ENCODE measurements around the gene FARS2.
"Not testable (repeated sequence)": the region's sequence is repeated elsewhere in the genome, so short reads cannot be mapped to it uniquely, and the experiment has no call there.

Gene FARS2

DNA sequence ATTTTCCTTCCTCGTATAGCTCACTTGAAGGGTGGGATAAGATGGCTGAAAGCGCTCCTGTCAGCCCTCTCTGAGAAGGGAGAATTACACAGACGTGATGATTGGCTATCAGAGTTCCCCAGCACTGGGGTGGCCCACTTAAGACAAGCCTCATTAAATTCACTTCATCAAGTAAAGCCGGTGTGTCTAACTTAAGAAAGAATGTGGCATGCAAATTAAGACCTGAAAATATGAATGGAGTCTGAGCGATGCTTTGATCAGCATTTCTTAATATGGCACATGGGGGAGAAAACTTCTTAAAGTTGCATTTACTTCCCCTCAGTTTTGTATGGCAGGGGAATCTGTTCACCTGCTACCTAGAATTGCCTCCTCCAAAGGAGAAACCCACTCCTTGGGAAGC, 369.3 kb downstream of the FARS2 start:
- DNase-seq (ENCODE audit: low read depth in 2 of 2): no peak

DNA sequence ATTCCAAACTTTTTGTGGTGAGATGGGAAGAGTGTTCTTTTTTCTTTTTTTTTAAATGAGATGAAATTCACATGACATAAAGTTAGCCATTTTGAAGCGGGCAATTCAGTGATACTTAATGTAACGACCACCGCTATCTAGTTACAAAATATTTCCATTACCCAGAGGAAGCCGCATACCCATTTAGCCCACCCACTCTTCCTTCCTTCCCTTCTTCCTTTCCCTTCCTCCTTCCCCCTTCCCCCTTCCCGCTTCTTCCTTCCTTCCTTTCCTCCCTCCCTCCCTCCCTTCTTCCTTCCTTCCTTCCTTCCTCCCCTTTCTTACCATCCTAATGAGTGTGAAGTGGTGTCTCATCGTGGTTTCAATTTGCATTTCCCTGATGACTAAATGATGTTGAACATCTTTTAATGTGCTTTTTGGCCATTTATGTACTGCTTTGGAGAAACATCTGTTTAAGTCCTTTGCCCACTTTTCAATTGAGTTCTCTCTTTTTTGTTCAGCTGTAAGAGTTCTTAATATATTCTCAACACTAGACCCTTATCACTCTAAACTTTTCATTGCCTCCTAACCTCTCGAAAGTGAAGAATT, 371.1 kb downstream of the FARS2 start:
- no peak for DNase-seq (ENCODE audit: low read depth in 2 of 2)

DNA sequence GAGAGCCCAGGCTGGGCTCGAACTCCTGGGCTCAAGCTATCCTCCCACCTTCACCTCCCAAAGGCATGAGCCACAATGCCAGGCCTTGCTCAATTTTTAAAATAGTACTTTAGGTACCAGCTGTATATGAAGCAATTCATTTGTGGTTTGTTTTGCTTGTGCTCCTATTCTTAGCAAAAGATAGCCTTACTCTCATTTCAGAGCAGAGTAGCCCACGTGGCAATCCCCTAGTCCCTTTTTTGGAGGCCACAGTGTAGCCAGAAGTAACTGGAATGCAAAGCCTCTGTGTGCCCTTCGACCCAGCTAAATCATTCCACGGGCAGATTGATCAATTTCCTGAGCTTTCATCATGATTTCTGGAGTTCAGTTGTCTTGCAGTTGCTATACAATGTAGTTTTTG, 373.2 kb downstream of the FARS2 start:
- no peak for DNase-seq (ENCODE audit: low read depth in 2 of 2)

DNA sequence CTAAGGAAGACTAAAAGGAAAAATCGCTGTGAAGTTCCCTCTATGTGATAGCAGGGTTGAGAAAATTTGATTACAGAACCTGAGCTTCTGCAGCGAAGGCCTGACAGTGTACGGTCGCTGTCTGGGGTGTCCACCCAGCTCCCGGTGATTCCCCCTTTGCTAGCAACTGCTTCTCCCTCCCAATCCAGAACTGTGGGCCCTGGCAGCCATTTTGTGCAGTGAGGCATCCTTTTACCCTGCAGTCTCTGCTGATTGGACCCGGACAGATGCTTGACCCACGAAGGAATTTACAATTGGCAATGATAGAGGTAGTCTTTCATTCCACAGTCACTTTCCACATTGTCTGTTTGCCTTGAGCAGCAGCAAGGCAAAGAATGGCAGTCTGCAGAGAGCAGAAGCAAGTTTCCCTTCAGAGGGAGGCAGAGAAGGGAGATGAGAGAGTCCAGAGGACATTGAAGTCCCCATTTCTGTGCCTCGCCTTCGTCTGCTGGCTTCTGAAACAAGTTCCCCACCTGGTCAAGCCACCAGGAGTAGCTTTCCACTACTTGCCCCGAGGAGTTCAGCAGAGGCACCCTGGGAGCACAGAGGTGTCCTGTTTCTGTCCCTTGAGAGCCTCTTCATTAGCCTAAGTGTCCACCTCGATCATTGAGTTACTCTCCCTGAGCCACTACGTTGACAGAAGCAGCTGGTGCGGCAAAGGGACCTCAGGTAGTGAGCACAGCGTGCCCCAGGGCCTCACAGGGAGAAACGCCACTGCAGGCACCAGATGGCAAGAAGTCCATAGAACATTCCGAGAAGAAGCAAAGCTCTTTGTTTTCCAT, 375.1 kb downstream of the FARS2 start:
- DNase-seq (ENCODE audit: low read depth in 2 of 2): no peak

DNA sequence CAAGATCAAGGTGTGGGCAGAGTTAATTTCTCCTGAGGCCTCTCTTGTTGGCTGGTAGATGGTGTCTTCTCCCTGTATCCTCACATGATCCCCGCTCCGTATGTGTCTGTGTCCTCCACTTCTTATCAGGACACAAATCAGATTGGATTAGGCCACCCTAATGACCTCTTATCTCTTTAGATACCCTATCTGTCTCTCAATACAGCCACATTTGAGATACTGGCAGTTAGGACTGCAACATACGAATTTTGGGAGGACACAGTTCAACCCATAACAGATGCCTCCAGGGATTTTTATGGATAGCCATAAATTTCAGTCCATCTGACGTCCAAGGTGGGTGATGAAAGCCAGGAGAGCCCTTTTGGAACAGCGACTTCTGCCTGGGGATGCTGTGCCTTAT, 376.4 kb downstream of the FARS2 start:
- no peak for DNase-seq (ENCODE audit: low read depth in 2 of 2)

DNA sequence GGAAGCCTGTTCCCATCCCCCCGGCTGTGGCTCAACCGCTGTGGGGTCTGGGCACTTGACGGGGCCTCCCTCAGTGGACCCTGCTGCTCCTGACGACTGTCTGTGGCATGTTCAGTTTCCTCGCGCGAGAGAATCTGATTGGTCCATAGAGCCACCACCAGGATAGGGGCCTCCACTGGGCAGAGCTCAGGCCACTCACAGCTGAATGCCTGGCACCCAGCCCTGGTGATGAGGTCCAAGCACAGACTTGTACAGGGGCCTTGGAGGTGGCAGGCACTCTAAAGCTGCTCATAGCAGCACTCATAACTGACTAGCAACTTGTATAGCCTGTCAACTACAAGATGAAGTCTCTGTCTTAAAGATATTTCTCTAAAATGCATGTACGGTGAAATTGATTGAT, 377.4 kb downstream of the FARS2 start:
- DNase-seq (ENCODE audit: low read depth in 2 of 2): no peak

DNA sequence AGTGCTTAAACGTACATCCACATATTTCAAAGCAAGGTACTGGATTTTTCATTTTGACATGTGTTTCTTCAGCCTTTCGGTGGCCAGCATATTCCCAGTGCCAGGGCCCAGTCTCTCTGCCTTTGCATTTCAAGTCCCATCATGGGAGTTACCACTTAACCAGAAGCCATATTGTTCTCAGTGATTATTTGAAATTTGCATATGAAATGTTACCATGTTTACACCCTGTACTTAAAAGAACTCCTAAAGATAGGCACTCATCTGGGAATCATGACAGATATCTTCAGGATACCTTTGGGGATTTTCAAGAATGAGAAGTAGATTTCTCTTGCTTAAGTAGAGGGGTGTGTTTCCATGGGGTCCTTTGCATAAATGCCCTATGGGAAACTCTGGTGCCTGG, 377.9 kb downstream of the FARS2 start:
- no peak for DNase-seq (ENCODE audit: low read depth in 2 of 2)

DNA sequence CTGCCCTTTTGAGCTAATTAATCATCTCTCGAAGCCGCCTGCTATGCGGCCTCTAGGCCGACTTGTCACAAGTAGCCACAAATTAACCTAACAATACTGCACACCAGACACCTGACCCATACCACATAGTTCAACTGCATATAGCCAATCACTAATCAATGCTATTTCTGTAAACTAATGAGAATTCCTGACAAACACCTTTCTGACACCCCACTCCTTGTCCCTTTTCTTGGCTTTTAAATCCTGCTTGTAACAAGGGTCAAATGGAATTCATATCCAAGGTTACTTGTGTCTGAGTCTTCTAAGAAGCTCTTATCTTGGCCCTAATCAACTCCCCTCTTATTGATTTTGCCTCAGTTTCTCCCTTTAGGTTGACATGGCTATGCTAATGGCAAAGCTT, 379.3 kb downstream of the FARS2 start:
- no peak for DNase-seq (ENCODE audit: low read depth in 2 of 2)

DNA sequence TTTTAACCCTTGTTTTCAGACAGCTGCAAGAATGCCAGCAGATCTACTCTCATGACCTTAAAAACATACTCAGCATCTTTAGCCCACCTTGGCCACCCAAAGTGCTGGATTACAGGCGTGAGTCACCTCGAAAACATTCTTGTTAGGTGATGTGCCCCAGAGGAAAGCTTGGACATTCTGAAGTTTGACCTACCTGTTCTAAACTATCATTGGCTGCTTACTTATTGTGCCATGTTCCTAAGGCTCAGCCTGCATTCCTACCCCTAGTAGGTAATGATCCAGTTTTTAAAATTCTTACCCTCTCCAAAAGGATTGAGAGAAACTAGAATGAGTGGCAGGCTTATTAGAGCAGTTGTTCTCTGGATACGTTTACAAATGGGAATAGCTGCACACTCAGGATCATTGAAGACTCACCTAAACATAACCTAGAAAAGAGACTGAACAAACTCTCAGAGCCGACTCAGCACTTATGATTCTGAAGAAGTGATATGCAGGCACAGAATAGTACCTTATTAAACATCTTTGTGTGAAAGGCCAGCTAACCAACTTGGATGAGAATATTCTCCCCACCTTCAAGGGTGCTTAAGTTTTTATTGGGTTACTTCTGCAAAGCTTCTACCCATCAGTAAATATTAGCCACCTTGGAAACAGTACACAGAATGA, 383.3 kb downstream of the FARS2 start:
- no peak for DNase-seq (ENCODE audit: low read depth in 2 of 2)

DNA sequence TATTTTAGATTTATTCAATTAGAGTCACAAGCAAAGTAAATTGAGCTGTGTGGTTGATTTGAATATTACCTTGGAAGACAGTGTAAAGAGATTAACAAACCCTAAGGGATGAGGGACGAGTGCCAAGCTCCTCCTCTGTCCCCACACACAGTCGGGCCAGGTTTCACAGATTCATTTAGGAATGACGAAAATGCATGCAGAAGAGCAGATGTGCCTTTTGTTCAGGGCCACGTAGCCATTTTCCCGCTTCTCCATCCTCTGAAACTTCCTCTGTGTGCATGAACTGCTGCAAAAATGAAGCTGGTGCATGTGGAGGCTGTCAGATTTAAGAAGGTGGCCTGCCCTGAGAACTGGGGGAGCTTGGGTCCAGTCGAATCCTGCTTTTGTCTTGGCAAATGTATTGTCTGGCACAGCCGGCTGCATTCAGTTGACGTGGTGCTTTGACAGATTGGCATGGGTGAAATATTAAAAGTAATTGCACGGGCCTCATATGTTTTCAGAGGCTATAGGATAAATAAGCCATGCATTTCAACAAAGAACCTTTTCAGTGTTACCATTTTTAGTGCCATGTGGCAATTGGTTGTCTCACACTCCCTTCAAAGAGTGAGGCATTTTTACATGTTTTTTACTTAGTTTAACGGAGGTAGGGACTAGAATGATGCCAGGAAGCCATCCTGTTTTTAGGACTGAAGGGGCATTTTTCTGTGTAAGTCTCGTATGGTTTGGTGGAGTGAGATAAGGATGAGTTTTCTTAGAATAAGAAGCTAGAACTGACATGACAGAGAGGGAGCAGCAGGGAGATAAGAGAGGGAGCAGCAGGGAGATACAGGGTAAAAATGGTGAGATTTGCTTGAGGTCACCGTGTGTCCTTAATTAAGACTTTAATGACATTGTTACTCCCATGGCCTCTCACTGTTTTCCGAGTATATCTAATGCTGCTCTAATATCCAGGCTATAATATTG, 384.3 kb downstream of the FARS2 start:
- DNase-seq (ENCODE audit: low read depth in 2 of 2): no peak

DNA sequence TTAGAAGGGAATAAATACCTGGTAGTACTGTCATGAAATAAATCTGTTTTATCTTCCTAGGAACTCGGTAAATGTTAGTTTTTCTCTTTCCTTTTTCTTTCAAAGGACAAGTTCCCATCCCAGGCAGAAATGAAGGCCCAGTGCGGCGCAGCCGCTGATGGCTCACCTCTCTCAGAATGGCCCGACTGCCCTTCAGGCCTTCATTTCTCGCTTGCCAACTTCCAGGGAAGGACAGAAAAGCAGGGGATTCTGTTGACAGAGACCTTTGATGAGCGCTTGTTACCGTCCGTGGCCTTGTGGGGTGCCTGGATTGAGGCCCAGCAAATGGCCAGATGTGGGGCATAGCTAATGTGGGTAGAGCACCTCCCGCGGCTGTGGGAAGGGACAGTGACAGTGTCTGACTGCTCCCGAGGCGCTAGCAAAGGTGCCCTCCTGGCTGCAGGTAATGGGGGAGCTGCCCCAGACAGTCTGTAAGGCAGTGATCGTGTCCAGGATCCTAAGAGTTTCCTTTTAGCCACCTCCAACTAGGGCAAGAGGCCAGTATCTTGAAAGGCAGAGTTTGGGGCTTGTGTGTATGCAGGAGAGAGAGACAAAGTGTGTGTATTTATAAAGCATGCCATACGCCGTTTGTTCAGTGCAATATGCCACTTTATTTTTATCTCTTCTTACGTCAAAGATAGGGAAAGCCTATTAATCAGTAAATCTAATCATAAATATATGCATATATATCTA, 391.3 kb downstream of the FARS2 start:
- no peak for DNase-seq (ENCODE audit: low read depth in 2 of 2)

DNA sequence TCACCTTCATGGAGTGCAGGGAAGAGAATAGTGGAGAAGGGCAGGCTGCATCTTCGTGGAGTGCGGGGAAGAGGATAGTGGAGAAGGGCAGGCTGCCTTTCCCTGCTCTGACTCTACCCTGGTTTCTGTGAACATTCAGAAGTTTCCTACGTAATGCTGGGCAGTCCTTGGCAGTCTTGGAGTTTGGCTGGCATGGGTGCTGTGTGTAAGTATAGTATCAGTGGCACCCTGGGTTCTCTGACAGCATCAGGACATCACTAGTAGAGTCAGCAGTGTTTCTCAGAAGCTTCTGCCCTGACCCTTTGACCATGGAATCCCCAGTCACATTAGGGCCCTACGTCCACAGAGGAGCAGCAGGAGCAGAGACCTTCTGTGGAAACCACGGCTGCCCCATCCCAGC, 392.5 kb downstream of the FARS2 start:
- DNase-seq (ENCODE audit: low read depth in 2 of 2): no peak

DNA sequence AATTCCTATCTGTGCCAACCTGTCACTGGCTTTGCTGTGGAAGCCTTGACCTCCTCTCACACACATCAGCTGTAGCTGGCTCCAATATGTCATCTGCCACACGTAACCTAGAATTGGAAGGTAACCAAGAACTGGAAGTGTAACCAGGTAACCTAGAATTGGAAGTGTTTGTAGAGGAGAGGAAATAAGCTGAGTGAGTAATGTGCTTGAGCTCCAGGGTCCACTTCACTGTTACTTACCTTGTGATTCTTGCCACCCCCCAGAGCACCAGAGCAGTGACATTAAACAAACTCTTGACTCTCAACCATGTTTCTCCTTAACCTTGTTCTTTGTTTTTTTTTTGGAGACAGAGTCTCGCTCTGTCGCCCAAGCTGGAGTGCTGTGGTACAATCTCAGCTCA, 394.9 kb downstream of the FARS2 start:
- DNase-seq (ENCODE audit: low read depth in 2 of 2): no peak

DNA sequence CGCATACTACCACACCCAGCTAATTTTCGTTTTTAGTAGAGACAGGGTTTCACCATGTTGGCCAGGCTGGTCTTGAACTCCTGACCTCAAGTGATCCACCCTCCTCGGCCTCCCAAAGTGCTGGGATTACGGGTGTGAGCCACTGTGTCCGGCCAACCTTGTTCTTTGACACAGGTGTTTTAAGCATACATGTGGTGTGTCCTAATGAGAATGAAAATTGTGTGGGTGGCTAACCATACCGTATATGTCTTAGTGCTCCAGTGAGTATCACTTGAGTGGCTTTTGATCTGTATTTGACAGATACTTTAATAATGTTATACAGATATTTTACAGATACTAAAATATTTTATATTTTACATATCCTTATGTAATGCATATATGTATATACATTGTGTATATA, 395.4 kb downstream of the FARS2 start:
- not testable (repeated sequence) for DNase-seq (ENCODE audit: low read depth in 2 of 2)

DNA sequence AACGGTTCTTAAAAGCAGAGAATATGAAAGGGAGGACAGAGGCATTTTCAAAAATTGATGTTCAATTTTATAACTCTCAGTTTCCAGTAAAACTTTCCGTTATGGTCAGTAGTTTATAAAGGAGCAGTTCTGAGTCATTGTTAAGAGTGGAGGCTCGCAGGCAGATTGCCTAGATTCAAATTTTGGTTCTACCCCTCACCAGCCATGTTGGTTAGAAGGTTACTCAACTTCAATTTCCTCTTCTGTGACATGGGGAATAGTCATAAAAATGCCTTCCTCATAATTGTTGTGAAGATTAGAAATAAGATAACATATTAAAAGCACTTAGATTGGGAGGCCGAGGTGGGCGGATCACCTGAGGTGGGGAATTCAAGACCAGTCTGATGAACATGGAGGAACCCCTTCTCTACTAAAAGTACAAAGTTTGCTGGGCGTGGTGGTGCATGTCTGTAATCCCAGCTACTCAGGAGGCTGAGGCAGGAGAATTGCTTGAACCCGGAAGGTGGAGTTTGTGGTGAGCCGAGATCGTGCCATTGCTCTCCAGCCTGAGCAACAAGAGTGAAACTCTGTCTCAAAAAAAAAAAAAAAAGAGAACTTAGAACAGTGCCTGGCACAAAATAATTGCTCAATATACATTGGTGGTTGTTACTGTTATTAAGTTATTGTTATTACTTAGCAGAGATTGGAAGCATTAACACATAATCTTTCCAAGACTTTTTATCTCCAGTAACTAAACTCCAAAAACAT, 396.5 kb downstream of the FARS2 start:
- no peak for DNase-seq (ENCODE audit: low read depth in 2 of 2)

DNA sequence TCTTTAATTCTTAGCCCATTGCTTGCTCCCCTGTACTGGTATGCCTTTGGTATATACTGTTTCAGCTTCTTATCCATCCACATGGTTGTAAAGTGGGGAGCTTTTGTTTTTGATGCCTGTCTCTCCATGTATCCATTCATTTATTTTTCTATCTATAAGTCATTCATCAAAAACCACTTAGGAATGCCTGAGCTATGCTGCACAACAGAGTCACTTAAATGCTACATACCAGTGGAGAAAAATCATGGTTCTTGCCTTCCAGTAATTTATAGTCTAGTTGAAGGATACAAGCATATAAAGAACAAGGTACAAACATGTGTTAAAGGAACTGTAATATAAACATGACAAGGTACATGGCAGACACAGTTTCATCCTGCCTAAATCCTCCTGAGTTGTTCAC, 398.2 kb downstream of the FARS2 start:
- no peak for DNase-seq (ENCODE audit: low read depth in 2 of 2)

DNA sequence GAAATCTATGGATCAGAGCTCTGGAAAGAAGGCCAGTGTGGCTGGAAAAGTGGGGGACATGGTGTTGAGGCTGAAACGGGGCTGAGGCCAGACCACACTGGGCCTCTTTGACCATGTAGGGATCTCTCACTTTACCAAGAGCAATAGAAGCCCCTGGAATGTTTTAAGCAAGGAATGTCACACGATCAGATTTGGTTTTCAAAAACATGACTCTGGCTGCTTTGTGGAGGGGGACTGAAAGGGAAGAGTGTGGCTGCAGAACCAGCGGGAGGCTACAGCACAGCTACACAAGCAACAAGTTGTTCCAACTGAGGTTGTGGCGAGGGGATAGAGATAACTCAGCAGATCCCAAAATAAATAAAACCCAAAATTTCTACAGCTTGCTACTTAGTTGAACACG, 399.5 kb downstream of the FARS2 start:
- DNase-seq (ENCODE audit: low read depth in 2 of 2): no peak

DNA sequence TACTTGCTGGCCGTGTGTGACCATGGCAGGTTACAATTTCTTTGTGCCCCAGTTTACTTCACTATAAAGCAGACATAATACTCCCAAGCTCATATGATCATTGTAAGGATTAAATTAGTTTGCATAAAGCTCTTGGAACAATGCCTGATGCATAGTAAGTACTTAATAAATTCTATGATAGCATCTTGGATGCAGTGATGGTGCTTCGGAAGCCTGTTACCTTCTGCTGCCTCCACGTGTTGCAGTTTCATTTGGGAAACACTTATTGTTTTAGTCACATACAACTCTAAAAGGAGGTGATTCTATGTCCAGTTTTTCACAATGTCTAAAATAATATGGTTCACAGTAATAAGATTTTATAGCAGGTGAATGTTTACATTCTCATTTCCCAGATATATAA, 401.5 kb downstream of the FARS2 start:
- no peak for DNase-seq (ENCODE audit: low read depth in 2 of 2)

DNA sequence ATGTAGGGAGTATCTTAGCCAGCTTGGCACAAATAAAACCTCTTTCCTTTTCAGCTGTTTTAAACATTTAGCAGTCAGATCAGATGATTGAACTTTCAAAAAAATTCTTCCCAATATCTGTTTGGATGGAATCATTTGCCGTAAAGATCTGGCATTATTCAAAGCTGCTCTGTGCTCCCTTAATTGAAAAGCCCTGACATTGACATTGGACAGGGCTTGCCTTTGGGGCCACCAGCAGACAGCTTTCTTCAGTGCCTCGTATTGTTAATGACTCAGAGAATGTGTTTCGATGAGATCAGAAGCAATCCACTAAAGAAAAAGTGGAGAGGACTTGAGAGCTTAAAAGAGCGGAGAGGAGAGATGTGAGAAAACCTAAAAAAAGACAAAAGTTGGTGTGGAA, 401.9 kb downstream of the FARS2 start:
- no peak for DNase-seq (ENCODE audit: low read depth in 2 of 2)

DNA sequence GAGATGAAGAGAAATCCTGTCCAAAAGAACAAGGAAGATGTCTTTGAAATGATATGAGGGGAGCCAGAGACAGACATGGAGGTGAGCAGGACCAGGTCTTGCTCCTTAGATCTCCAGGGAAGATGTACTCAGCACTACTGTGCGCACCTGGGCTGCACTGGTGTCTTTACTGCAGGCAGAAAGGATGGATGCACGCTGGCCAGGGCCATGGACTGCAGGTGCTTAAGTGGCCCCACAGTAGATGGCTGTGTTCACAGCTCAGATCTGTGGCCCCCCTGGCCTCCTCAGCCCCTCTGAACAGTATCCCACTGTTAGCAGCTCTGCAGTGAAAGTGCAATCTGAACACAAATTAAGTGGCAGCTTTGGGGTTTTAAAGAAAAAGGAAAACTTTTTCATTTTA, 402.4 kb downstream of the FARS2 start:
- no peak for DNase-seq (ENCODE audit: low read depth in 2 of 2)

DNA sequence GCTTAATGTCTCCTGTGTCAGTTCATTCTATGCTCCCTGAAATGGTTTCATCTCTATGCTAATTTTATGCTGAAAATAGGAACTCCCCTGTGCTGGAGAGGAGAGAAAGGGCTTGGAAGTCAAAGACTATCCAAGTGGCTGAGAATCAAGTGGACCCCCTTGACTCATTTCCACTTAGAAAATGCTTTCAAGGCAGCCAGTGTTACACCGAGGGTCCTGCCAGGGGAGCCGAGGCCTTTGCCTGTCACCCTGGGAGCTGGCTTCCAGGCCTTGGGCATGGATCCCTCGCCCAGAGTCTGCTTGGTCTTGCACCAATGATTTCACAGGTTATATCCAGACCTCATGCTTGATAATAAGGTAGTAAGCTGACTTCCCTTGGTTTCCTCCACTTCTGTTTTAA, 402.8 kb downstream of the FARS2 start:
- DNase-seq (ENCODE audit: low read depth in 2 of 2): no peak
